Activated CD4-positive, alpha-beta T cell treated with anti-CD3 and anti-CD28 coated beads for 24 hours (primary cell): ENCODE measurements around the gene SYCN.

Experiments used
- DNase-seq, 2 donors: peaks; one replicate each; pipeline ENCODE4 v3.0.0-alpha.2; 2020; ENCODE audit warnings: low read depth in 2 of 2

The SYCN gene

DNA sequence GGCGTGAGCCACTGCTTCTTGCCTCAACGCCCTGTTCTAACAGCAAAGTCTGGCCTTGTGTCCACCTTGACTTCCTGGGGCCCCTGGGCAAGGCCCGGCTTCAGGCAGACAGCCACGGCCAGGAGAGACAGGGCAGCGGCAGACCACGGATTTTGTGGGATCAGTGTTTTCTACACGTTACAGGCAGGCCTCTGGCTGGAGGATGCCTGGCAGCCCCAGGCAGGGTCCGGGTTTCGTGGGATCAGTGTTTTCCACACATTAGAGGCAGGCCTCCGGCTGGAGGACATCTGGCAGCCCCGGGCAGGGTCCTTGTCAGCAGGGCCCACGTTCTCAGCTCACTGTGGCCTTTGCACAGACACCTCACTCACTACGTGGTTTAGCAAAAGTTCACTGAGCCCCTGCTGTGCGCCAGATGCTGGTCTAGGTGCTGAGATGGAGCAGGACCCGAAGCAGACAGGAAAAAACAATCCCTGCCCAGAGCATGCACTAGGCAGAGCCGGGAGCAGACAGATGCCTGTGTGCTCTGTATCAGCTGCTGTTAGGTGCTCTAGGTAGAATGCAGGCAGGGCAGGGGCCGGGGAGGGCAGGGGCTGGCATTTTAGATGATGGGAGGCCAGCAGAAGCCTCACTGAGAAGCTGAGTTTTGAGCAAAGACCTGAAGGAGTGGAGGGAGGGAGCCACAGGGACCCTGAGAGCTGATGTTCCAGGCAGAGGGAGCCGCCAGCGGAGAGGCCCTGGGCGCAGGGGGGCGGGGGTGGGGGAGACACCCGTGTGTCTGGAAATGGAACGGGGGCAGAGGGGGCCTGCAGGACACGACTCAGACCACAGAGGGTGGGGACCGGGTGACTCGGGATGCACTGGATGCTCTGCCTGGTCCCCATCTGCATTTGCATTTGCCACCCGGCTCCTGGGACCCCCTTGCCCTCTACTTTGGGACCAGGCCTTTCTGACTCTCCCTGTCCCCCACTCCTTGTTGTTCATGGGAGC lies 32.3 kb downstream of the SYCN start:
- DNase-seq = no peak

DNA sequence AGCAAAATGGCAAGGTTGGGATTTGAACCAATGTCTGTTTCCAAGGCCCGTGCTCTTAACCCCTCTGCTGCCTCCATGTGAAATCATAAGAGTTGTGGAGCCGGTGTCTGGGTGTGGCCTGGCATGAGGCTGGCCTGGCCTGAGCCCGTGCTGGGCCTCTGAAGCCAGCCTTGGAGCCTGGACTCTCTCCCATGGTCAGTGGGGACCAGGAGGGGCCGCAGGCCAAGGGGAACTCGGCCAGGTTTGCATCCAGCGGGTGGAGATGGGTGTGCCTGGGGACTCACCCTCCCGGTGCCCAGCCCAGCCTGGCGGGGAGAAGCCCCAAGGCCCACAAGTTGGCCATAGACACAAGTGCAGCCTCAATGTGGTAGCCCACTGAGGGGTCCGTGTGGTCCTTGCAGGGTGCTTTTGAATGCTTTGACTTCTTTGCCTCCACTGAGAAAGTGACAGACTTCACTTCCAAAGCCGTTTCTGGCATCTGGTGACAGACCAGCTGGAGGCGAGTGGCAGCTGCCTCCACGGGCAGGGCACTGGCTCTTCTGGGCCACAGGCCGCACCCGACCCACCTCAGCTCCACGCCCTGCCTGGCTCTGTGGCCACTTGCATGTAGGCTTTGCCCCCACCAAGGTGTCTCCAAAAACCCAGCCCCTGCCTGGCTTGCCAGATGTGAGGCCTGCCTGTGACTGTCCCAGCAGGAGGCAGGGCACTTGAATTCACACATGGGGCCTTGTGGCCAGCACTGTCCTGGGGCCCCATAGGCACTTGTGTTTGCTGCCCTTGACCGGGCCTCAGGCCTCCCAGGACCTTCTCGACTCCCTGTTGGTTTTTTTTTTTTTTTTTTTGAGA lies 33.5 kb downstream of the SYCN start:
- no peak for DNase-seq

DNA sequence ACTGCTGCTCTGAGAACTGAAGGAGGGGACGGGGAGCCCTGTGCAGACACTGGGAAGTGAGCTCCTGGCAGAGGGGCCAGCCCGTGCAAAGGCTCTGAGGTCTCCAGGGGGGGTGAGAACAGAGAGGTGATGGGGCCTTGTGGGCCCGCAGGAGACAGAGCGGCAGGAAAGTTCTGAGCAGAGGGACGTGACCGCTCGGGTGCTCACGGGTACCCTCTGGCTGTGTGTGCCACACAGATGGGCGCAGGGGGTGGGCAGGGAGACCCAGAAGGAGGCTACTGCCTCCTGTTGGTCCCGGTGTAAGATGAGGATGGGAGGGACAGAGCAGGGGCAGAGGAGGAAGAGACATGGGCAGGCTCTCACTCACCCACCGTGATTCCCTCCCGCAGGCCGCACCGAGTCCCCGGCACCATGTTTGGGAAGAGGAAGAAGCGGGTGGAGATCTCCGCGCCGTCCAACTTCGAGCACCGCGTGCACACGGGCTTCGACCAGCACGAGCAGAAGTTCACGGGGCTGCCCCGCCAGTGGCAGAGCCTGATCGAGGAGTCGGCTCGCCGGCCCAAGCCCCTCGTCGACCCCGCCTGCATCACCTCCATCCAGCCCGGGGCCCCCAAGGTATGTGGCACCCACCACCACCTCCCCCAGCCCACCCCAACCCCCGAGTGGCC lies 34.8 kb downstream of the SYCN start:
- DNase-seq = no peak

DNA sequence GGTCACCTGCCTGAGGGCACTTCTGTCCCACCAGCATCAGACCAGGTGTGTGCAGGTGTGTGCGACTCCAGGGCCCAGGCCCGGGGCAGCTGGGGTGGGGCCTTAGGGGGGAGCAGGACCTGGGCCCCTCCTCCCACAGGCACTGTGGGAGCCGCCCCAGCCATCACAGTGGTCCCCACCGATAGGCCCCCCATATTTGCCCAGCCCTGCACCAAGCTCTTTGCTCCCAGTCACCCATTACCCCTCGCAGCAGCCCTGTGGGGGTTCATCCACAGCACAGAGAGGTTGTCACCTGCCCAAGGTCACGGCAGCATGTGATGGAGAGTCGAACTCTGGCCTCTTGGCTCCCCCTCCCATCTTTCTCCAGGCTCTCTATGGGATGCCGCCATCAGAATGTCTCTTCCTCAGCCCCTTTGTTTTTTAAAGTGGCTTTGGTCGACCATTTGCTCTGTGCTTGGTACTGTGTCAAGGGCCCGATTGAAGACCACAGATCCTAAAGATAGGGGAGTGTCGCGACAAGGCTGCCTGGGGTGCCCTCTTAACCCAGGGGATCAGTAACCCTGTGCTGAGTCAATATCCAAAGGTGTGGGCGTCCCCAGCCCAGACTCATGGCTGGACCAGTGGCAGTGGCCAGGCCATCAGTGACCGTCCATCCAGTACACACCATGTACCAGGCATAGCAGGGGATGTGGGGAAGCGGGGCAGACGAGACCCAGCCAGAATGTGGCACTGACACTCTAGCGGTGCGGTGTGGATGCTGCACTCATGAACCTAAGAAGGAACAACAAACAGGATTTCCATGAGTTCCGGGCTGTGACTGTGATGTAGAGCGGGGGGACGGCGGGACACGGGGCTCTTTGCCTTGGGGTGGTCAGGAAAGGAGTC lies 35.6 kb downstream of the SYCN start:
- DNase-seq = no peak

DNA sequence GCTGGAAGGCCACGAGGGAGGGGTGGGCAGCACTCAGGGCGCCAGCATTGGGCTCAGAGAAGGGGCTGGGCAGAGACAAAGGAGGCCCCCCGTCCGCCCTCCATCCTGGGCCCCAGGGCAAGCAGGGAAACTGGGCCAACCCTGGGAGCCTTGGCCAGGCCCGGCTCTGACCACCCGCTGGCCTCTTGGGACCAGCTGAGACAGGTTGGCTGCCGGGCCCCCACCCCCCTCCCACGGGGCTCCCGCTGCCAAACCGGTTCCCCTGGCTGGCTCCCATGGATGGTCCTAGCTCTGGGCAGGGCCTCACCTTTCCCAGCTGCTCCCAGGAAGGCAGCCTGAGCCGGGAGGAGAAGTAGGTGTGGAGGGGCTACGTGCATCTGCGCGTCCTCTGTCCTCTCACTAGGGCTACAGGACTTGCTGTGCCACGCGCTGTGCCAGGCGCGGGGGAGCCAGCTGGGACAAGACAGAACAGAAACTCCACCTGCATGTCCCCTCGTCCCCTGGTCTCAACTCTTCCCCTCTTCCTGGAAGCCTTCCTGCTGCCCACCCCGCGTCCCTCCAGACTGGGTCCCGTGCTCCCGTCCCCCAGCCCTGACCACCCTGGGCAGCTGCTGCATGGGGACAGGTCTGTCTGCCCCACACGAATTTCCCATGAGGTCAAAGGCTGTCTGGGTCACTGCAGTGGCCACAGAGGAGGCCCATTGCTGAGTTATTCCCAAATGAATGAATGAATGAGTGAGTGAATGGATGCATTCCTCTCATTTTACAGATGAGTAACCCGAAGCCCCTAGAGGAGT lies 36.4 kb downstream of the SYCN start:
- no peak for DNase-seq

DNA sequence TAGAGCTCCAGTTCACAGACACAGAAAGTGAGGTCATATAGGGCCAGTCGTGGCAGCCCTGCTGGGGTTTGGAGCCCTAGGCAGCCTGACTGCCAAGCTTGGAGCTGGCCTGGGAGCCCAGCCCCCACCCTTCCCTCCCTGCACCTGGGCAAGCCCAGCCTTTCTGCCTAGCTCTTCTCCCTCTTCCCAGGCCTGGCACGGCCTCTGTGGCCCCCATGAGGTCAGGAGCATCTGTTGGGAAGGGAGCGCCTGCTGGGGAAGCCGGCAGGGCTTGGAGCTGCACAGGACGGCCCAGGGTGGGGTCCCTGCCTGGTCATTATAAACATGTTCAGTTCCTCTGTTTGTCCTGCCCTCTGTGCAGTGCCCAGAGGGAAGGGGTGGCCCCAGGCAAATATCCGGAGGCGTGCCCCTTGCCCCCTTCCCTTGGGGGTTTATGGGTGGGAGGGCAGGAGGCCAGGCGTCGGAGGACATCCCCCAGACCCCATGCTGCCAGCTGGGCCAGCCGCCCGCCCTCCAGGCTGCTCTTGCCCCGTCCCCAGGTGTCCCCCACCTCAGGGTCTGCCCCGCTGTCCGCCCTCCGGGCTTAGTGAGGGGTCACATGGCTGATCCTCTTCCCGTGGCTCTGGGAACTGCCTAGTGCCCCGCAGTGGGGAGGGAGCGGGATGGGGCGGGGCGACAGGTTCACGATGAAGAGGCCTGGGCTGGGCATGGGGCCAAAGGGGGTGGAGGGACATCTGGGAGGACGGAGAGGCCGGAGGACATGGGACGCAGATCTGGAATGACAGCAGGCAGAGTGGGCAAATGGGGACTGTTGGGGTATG lies 37.3 kb downstream of the SYCN start:
- no peak for DNase-seq

DNA sequence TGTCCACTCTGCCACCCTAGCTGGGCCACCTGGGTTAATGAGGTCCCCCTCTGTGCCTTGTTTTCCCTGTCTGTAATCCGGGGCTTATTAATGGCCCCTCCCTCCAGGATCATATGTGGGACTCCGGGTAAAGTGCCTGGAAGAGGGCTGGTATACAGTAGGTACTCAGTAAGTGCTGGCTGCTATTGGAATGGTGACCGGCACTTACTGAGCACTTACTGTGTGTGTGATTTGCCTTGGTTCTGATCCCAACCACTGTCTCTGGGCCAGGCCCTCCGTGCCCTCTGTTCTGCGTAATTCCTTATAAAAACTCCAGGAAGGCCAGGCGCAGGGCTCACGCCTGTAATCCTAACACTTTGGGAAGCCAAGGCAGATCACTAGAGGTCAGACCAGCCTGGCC lies 38.2 kb downstream of the SYCN start:
- no peak for DNase-seq

DNA sequence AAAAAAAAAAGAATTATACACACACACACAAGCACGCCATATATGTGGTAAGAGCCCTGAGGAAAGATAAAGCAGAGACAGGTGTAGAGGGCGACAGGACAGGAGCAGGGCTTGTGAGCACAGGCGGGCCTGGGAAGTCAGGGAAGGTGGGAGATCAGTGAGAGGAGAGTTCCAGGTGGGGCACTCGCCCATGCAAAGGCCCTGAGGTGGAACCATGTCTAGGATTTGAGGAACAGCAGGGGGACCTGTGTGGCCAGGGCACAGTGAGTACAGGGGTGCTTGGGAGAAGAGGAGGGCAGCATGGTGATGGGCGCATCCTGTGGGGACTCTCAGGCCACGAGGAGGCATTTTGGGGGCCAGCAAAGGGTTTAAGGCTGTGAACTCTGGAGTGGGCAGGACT lies 39.8 kb downstream of the SYCN start:
- DNase-seq = no peak

DNA sequence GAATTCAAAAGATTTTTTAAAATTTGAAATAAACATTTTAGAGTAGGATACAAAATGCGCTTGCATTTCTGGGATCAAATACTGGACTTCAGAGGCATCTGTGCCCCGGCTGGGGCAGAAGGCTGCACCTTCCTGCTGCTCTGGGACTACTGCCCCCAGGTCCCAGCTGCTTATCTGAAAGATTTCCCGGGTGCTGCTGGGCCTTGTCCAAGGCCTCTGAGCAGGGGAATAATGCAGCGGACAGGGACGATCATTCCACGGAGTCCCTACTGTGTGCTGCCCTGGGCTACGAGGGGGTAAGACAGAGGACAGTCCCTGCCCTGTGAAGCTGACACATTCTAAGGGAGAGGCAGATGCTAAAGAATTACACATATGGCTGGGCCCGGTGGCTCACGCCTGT lies 40.4 kb downstream of the SYCN start:
- DNase-seq = no peak

DNA sequence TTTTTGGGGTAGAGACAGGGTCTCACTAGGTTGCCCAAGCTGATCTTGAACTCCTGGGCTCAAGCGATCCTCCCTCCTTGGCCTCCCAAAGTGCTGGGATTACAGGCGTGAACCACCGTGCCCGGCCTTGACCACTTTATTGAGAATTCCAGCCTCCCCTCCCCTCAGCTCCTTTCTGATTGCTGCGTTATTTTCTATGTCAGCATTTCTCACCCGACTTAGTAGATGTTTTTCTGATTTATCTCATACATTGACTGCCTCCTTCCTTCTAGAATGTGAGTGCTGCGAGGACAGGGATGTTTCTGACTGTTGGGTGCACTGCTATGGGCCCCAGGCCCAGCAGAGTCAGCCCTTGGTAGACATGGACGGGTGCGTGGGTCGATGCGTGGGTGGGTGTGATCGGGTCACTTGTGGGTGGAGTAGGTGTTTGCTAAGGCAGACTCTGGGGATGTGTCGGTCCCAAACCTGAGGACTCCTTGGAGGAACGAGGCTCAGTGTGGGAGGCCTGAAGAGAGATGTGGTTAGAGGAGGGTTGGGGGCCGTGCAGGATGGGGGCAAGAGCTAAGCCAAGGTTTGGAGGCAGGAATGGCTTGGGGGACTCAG lies 41.5 kb downstream of the SYCN start:
- no peak for DNase-seq

DNA sequence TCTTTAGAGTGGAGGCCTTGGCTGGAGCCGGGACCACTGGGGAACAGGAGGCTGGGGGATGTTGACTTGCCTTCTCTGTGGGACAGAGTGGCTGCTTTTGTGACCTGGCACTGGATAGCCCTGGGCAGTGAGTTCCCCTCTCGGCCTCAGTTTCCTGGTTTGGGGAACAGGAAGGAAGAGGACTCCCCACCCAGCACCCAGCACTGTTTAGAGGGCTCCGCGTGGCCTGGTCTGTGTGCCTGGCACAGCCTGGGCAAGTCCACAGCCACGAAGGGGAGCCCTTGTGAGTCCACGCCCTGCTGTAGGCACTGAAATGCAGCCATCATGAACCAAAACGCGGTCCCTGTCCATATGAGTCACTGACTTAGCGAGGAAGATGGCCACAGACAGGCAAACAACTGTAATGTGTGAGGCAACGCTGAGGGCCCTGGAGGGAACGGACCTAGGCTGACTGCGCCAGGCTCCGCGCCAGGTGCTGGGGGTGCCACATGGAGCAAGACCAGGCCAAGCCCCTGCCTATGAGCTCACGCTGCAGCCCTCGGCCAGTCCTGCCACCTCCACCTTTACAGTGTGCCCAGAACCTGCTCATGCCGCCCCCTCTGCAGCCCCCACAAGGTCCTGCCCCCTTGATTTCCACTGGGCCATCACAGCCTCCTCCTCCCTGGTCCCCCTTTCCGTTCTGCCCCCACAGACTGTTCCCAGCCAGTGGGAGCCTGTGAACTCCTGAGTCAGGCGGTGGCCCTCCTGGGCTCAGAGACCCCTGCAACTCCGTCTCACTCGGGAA lies 43.0 kb downstream of the SYCN start:
- DNase-seq = no peak

DNA sequence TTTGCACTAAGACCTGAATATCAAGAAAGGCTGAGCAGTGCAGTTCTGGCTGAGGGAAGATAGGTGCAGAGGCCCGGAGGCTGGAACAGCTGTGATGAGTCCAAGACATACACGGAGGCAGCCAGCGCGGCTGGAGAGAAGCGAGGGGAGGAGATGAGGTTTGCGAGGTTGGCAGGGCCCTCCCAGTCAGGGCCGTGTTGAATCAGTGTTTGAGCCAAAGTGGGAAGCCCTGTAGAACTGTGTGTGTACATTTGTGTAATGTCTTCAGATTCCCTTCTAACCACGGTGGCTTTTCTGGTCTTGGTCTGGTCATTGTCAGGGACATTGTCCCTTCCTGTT lies 43.6 kb downstream of the SYCN start:
- no peak for DNase-seq

DNA sequence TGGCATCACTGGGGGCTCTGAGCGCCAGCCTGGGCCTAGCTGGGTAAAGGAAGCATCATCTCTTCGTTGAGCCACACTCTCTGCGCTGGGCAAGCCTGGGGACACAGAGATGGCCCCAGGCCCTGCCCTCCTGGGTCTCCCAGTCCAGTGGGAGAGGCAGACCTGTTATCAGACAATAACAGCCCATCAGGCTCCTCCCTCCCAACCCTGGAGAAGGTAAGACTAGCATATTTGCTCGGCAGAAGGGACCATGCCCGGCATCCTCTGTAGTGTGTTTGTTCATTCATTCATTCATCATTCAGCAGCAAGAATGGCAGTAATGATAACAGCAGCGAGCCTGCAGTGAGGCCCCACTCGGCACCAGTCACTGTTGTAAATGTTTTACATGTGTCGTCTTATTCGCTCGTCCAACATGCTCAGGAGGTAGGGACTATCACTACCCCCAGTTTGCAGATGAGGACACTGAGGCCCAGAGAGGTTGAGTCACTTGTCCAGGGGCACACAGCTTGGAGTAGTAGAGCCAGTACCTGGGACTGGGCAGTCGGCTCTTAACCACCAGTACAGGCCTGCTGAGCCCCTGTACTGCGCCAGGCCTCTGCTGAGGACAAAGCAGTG lies 45.3 kb downstream of the SYCN start:
- DNase-seq = no peak

DNA sequence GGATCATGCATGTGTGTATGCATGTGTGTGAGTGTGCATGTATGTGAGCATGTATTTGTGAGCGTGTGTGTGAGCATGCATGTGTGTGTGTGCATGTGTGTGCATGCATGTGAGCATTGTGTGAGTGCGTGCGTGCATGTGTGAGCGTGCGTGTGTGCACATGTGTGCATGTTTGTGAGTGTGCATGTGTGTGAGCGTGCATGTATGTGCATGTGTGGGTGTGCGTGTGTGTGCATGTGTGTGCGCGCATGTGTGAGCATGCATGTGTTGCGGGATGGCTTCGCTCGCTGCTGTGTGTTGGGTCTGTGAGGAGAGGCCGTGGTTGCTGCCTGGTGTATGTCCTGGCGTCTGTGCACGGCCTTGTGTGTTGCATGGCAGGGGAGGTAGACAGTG lies 46.1 kb downstream of the SYCN start:
- no peak for DNase-seq

DNA sequence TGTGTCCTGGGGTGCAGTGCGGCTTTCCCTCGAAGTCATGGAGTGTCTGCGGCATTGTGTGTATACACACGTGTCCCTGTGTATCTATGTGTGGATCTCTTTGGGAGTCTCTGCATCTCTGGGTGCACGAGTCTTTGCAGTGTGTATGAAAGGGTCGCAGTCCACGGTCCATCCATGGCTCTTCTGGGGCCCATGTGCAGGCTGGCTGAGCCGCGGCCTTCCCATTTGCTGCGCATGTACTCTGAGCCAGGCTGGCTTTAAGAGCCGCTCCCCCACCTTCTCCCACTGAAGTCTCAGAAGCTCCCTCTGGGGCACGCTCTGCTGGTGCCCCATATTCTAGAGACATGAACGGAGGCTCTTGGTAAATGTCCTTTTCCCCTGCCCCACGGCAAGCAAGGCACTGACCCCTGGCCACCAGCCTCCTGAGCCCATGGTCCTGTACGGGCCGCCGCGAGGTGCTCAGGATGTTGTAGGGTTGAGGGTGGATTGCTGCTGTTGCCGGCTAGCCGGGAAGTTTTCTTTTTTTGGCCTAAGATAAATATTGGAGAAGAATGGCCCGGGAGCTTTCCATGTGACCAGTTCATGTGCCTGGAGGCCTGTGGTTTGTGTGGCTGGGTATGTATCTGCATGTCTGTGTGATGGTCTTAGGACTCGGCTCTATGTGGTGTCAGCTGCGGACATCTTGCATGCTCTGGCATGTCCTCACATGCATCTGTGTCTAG lies 46.6 kb downstream of the SYCN start:
- DNase-seq = no peak

DNA sequence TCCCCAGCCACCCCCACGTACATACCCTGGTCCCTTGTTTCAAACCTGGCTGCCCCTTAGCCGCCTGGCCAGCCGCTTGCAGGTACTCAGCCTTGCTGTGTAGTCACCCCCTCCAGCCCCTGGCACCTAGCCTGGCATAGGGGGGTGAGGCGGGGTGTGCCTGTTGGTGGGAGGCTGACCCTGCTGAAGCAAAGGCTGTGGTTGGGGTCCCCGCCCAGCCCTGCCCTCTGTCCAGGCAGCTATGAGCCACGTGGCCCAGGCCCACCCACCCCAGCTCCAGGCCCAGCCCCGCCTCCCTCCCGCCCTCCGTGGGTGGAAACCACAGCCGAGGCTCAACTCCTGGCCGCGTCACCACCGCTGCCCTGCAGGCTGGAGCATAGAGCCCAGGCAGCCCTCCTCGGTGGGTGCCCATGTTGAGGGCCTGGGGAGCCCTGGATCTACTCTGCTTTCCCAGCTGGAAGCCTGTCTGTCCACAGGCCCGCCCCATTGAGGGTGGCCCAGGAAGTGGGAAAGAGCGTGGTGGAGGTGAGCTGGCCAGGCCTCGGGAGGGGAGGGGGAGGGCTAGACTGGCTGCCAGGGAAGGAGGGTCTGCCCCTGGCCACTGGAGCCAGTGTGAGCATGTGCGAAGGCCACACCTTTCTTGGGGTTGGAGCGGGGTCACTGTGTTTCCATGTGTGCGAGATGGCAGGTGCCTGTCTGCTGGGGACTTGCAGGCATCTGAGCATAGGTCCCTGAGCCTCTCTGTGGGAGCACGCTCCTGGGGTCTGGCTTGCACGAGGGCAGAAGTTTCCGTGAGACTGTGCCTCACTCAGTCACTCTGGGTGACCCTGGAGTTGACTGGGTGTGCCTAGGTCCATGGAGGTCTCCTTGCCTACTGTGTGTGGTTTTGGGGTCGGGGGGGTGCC lies 47.5 kb downstream of the SYCN start:
- no peak for DNase-seq
